HL-60/S4 treated with phorbol 12-myristate 13-acetate at 8.2 ng/mL for 4 days and 3 days (cell line): ENCODE measurements around the gene BAZ2B.

Experiments
- in situ Hi-C: fragments of 300-500 bp; cut with MboI; formaldehyde crosslinking; loops from 2 replicates; pipeline ENCODE4 v1.15.0; 2022; ENCODE audit warnings: low sequenced_read_pairs

The BAZ2B gene

GRCh38 chr2:159275111-159275510 is 341.2 kb downstream of the BAZ2B start:
- in situ Hi-C loops, result no loop called here

- in situ Hi-C loops, result no loop called here
These were observed 344.2 kb downstream of the BAZ2B start for GRCh38 chr2:159272156-159272555.

GRCh38 chr2:159270744-159271379 is 345.5 kb downstream of the BAZ2B start:
- in situ Hi-C loops, result no loop called here
